ENCODE measurements around the gene WNT4.

- TF ChIP-seq, protein P1, sequence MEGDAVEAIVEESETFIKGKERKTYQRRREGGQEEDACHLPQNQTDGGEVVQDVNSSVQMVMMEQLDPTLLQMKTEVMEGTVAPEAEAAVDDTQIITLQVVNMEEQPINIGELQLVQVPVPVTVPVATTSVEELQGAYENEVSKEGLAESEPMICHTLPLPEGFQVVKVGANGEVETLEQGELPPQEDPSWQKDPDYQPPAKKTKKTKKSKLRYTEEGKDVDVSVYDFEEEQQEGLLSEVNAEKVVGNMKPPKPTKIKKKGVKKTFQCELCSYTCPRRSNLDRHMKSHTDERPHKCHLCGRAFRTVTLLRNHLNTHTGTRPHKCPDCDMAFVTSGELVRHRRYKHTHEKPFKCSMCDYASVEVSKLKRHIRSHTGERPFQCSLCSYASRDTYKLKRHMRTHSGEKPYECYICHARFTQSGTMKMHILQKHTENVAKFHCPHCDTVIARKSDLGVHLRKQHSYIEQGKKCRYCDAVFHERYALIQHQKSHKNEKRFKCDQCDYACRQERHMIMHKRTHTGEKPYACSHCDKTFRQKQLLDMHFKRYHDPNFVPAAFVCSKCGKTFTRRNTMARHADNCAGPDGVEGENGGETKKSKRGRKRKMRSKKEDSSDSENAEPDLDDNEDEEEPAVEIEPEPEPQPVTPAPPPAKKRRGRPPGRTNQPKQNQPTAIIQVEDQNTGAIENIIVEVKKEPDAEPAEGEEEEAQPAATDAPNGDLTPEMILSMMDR (IDR thresholded peaks at IDR 0.05), result no peak
- TF ChIP-seq, protein P2, sequence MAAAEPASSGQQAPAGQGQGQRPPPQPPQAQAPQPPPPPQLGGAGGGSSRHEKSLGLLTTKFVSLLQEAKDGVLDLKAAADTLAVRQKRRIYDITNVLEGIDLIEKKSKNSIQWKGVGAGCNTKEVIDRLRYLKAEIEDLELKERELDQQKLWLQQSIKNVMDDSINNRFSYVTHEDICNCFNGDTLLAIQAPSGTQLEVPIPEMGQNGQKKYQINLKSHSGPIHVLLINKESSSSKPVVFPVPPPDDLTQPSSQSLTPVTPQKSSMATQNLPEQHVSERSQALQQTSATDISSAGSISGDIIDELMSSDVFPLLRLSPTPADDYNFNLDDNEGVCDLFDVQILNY (CRISPR knock-in tag; IDR thresholded peaks at IDR 0.05), result no peak
- no peak for TF ChIP-seq SP1 (CRISPR knock-in tag; conservative IDR thresholded peaks at IDR 0.05)
- TF ChIP-seq, protein P3, sequence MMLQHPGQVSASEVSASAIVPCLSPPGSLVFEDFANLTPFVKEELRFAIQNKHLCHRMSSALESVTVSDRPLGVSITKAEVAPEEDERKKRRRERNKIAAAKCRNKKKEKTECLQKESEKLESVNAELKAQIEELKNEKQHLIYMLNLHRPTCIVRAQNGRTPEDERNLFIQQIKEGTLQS (CRISPR knock-in tag; conservative IDR thresholded peaks at IDR 0.05), result no peak
- TF ChIP-seq ZNF281 (CRISPR knock-in tag; IDR thresholded peaks at IDR 0.05), result no peak
- no peak for TF ChIP-seq ZNF416 (CRISPR knock-in tag; IDR thresholded peaks at IDR 0.05)
- TF ChIP-seq, protein P4, sequence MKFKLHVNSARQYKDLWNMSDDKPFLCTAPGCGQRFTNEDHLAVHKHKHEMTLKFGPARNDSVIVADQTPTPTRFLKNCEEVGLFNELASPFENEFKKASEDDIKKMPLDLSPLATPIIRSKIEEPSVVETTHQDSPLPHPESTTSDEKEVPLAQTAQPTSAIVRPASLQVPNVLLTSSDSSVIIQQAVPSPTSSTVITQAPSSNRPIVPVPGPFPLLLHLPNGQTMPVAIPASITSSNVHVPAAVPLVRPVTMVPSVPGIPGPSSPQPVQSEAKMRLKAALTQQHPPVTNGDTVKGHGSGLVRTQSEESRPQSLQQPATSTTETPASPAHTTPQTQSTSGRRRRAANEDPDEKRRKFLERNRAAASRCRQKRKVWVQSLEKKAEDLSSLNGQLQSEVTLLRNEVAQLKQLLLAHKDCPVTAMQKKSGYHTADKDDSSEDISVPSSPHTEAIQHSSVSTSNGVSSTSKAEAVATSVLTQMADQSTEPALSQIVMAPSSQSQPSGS (CRISPR knock-in tag; IDR thresholded peaks at IDR 0.05; ENCODE audit: borderline replicate concordance, low read depth), result no peak
- TF ChIP-seq, protein P5, sequence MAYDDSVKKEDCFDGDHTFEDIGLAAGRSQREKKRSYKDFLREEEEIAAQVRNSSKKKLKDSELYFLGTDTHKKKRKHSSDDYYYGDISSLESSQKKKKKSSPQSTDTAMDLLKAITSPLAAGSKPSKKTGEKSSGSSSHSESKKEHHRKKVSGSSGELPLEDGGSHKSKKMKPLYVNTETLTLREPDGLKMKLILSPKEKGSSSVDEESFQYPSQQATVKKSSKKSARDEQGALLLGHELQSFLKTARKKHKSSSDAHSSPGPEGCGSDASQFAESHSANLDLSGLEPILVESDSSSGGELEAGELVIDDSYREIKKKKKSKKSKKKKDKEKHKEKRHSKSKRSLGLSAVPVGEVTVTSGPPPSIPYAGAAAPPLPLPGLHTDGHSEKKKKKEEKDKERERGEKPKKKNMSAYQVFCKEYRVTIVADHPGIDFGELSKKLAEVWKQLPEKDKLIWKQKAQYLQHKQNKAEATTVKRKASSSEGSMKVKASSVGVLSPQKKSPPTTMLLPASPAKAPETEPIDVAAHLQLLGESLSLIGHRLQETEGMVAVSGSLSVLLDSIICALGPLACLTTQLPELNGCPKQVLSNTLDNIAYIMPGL (CRISPR knock-in tag; IDR thresholded peaks at IDR 0.05), result no peak
These were observed 46.4 kb downstream of the WNT4 start for GRCh38 chr1:22096463-22096862.

Measured in WTC11 (cell line).